HuH-7 (cell line): ENCODE measurements around the gene NFXL1.

ENCODE experiments used
- DNase-seq: peaks from one replicate; pipeline ENCODE4 v3.0.0; 2011; ENCODE audit warnings: low spot score

The NFXL1 gene

GRCh38 chr4:47831026-47831679 lies 83.2 kb downstream of the NFXL1 start:
- no peak for DNase-seq

GRCh38 chr4:47830265-47831025 lies 83.9 kb downstream of the NFXL1 start:
- DNase-seq, result no peak

- no peak for DNase-seq
Measured at GRCh38 chr4:47829438-47829837, 84.9 kb downstream of the NFXL1 start.

GRCh38 chr4:47827343-47828047 lies 86.9 kb downstream of the NFXL1 start:
- DNase-seq, result no peak

GRCh38 chr4:47824840-47825239 lies 89.5 kb downstream of the NFXL1 start:
- DNase-seq, result peak; percentile 14

- no peak for DNase-seq
Measured at GRCh38 chr4:47819178-47819577, 95.2 kb downstream of the NFXL1 start.

- DNase-seq, result no peak
Measured at GRCh38 chr4:47817275-47817674, 97.1 kb downstream of the NFXL1 start.

- DNase-seq, result no peak
Measured at GRCh38 chr4:47816748-47817147, 97.6 kb downstream of the NFXL1 start.

- DNase-seq, result no peak
Measured at GRCh38 chr4:47814618-47815295, 99.6 kb downstream of the NFXL1 start.

- DNase-seq, result no peak
Measured at GRCh38 chr4:47809654-47810203, 104.7 kb downstream of the NFXL1 start.

- DNase-seq, result no peak
Measured at GRCh38 chr4:47804598-47804997, 109.8 kb downstream of the NFXL1 start.

- no peak for DNase-seq
Measured at GRCh38 chr4:47801481-47802002, 112.8 kb downstream of the NFXL1 start.

GRCh38 chr4:47798165-47798564 lies 116.2 kb downstream of the NFXL1 start:
- no peak for DNase-seq
